ENCODE measurements around the gene BLM. TPM values are rescaled to one million over a fixed set of nuclear protein-coding genes. Genes with fewer than 3 reads are reported as not detected.

BLM gene
- total RNA-seq, 2 donors from 2014 or later: 90.9 to 101 TPM

- Mint-ChIP-seq H3K27me3 (ENCODE audit: low read depth) (no peaks in the 10 kb centered on the region), H3K36me3 (ENCODE audit: insufficient read depth in 2 of 2) (peaks cover 1 to 3% of the 10 kb centered on the region in 2 donors), H3K4me1 (ENCODE audit: low read depth) (peaks cover 11% of the 10 kb centered on the region), H3K27ac (no peak overlapping the region), H3K4me3 (no peak overlapping the region), H3K9me3 (peaks cover 0 to 3% of the 10 kb centered on the region in 2 donors)
- ATAC-seq (replicated peaks in 1 of 2) (no peak), DNase-seq (no peak)
Measured at GRCh38 chr15:90701048-90701447, 16.1 kb upstream of the BLM start.

GRCh38 chr15:90701880-90702630 lies 15.1 kb upstream of the BLM start:
- H3K27me3 Mint-ChIP-seq (ENCODE audit: low read depth): no peaks in the 10 kb centered on the region
- DNase-seq: no peak
- peak overlapping the region; percentile 7 for H3K27ac Mint-ChIP-seq

GRCh38 chr15:90703455-90703854 lies 13.7 kb upstream of the BLM start:
- Mint-ChIP-seq H3K4me1 (ENCODE audit: low read depth) (no peaks in the 10 kb centered on the region), H3K27ac (no peak overlapping the region), H3K27me3 (ENCODE audit: low read depth) (no peaks in the 10 kb centered on the region), H3K36me3 (ENCODE audit: insufficient read depth in 2 of 2) (peaks cover 1 to 3% of the 10 kb centered on the region in 2 donors), H3K9me3 (peaks cover 0 to 3% of the 10 kb centered on the region in 2 donors), H3K4me3 (no peak overlapping the region)
- ATAC-seq (replicated peaks in 1 of 2) (no peak), DNase-seq (no peak)

More at GRCh38 chr15:90701880-90702630, 15.1 kb upstream of the BLM start:
- Mint-ChIP-seq H3K9me3 (peaks cover 0 to 3% of the 10 kb centered on the region in 2 donors), H3K36me3 (ENCODE audit: insufficient read depth in 2 of 2) (peaks cover 1 to 3% of the 10 kb centered on the region in 2 donors), H3K4me3 (no peak overlapping the region), H3K4me1 (ENCODE audit: low read depth) (peaks cover 4% of the 10 kb centered on the region)
- ATAC-seq (replicated peaks in 1 of 2): no peak

DNA sequence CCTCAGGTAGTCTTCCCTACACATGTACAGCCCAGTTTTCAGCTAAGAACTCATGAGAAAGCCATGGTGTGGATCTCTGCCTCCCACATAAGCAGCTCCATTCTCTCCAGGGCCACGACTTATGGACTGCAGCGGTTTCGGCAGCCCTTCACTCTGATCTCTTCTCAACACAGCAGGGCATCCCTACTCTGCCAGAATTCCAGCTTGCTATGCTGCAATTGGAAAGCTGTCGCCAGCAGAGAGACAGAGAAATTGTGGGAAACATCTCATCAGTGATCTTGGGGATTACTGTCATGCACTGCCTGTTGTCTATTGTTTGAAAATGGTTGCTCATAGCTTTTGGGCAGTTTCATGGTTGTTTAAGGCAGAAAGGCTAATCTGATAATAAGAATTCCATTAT lies 11.9 kb upstream of the BLM start:
- Mint-ChIP-seq H3K4me3 (no peak overlapping the region), H3K4me1 (ENCODE audit: low read depth) (no peaks in the 10 kb centered on the region), H3K36me3 (ENCODE audit: insufficient read depth in 2 of 2) (peaks cover 1 to 3% of the 10 kb centered on the region in 2 donors), H3K27ac (no peak overlapping the region), H3K9me3 (peaks cover 0 to 3% of the 10 kb centered on the region in 2 donors), H3K27me3 (ENCODE audit: low read depth) (no peaks in the 10 kb centered on the region)
- ATAC-seq (replicated peaks in 1 of 2): no peak
- DNase-seq: no peak

GRCh38 chr15:90706394-90707327 lies 10.5 kb upstream of the BLM start:
- DNase-seq (no peak), ATAC-seq (replicated peaks in 1 of 2) (no peak)
- Mint-ChIP-seq H3K9me3 (peaks cover 0 to 3% of the 10 kb centered on the region in 2 donors), H3K4me3 (no peak overlapping the region), H3K36me3 (ENCODE audit: insufficient read depth in 2 of 2) (peaks cover 1 to 3% of the 10 kb centered on the region in 2 donors), H3K27me3 (ENCODE audit: low read depth) (no peaks in the 10 kb centered on the region), H3K27ac (no peak overlapping the region), H3K4me1 (ENCODE audit: low read depth) (peaks cover 11% of the 10 kb centered on the region)

GRCh38 chr15:90707489-90707888 lies 9.7 kb upstream of the BLM start:
- no peak overlapping the region for H3K4me3 Mint-ChIP-seq
- ATAC-seq (replicated peaks in 1 of 2) (no peak), DNase-seq (no peak)
- H3K9me3 Mint-ChIP-seq: peaks cover 0 to 3% of the 10 kb centered on the region in 2 donors
- no peak overlapping the region for H3K27ac Mint-ChIP-seq
- peaks cover under 1 to 3% of the 10 kb centered on the region in 2 donors for H3K36me3 Mint-ChIP-seq (ENCODE audit: insufficient read depth in 2 of 2)
- H3K27me3 Mint-ChIP-seq (ENCODE audit: low read depth): no peaks in the 10 kb centered on the region
- peaks cover 16% of the 10 kb centered on the region for H3K4me1 Mint-ChIP-seq (ENCODE audit: low read depth)

DNA sequence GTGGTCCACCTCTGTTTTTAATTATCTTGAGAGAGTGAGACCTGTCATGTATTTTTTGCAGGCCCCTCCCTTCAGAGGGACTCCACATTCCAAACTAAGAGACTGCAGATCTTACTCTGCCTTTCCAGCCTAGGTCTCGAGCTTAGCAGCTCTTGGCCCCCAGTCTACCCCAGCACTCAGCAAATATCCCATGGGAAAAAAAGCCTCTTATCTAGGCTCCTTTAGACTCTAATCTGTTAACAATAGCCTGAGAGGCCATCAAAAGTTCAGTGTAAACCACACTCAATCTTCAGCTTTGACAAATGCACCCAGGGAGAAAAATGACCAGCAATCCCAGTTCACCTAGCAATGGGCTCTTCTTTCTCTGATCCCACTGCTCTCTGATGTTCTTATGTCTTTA lies 8.6 kb upstream of the BLM start:
- H3K36me3 Mint-ChIP-seq (ENCODE audit: insufficient read depth in 2 of 2): peaks cover 3 to 6% of the 10 kb centered on the region in 2 donors
- ATAC-seq (replicated peaks in 1 of 2): no peak
- no peak overlapping the region for H3K27ac Mint-ChIP-seq
- no peak for DNase-seq
- no peak overlapping the region for H3K4me3 Mint-ChIP-seq
- H3K27me3 Mint-ChIP-seq (ENCODE audit: low read depth): no peaks in the 10 kb centered on the region
- H3K9me3 Mint-ChIP-seq: no peaks in the 10 kb centered on the region
- H3K4me1 Mint-ChIP-seq (ENCODE audit: low read depth): peaks cover 16% of the 10 kb centered on the region

DNA sequence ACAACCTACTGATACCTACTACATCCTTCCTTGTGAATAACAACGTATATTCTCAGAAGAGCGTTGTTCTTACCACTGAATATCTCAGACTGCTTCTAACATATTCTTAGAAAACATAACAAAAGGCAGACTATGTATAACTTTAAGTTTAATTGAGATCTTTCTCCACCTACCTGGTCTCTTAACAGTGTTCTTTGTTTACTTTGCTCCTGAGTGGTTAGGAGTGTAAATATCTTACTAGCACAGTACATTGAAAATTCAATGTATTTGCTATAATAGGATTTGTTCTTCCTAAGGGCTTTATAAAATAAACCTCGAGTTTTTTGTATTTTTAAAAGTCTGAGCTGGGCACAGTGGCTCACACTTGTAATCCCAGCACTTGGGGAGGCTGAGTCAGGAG lies 7.9 kb upstream of the BLM start:
- ATAC-seq (replicated peaks in 1 of 2): no peak
- Mint-ChIP-seq H3K27me3 (ENCODE audit: low read depth) (no peaks in the 10 kb centered on the region), H3K4me1 (ENCODE audit: low read depth) (peaks cover 16% of the 10 kb centered on the region), H3K9me3 (no peaks in the 10 kb centered on the region), H3K27ac (no peak overlapping the region), H3K4me3 (no peak overlapping the region), H3K36me3 (ENCODE audit: insufficient read depth in 2 of 2) (peaks cover 3 to 5% of the 10 kb centered on the region in 2 donors)
- no peak for DNase-seq

DNA sequence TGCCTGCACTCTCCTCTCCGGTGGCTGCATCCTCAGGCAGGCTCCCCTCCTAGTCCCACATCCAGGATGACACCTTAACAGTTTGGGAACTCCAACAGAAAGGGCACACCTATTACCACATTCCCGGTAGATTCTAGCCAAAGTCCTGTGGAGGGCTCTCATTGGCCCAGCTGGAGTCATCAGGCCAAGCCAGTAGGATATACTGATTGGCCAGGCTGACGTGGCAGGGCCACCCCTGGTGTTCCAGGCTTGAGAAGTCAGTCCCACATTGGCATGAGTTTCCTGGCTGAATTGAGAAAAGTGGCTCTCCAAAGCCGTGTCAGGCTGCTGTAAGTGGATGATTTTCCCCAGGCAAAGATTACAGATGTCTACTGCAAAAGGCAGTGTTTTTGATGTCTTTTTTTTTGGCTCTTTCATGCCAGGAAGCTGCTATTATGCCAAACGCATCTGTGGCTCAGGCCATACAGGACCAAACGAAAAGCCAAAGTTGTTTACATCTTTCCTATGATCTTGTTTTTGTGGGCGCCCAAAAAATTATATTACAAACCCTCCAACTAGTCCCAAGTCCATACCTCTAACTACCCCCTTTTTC lies 6.6 kb upstream of the BLM start:
- DNase-seq (no peak), ATAC-seq (replicated peaks in 1 of 2) (no peak)
- Mint-ChIP-seq H3K4me3 (no peak overlapping the region), H3K27me3 (ENCODE audit: low read depth) (no peaks in the 10 kb centered on the region), H3K27ac (no peak overlapping the region), H3K9me3 (no peaks in the 10 kb centered on the region), H3K36me3 (ENCODE audit: insufficient read depth in 2 of 2) (peaks cover 3 to 6% of the 10 kb centered on the region in 2 donors), H3K4me1 (ENCODE audit: low read depth) (peaks cover 16% of the 10 kb centered on the region)

DNA sequence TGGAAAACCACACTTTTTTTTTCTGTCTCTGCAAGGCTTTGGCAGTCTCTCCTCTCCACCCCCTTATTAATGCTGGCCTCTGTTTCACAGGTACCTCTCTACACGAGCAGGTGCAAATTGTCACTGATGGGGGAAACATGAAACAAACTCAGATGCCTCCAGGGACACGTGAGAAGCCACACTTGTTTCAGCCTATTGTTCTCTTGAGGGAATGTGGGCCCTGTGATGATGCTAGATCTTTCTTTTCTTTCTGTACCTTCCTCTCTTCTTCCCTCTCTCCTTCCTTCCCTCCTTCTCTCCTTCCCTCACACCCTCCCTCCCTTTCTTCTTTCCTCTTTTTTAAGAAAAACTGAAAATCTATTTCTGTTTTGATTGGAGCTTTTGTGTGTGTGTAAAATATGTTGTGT lies 5.7 kb upstream of the BLM start:
- H3K9me3 Mint-ChIP-seq: no peaks in the 10 kb centered on the region
- peaks cover 24% of the 10 kb centered on the region for H3K4me1 Mint-ChIP-seq (ENCODE audit: low read depth)
- H3K36me3 Mint-ChIP-seq (ENCODE audit: insufficient read depth in 2 of 2): peaks cover 6% of the 10 kb centered on the region in 2 donors
- H3K27ac Mint-ChIP-seq: no peak overlapping the region
- DNase-seq (no peak), ATAC-seq (replicated peaks in 1 of 2) (no peak)
- H3K27me3 Mint-ChIP-seq (ENCODE audit: low read depth): no peaks in the 10 kb centered on the region
- no peak overlapping the region for H3K4me3 Mint-ChIP-seq

DNA sequence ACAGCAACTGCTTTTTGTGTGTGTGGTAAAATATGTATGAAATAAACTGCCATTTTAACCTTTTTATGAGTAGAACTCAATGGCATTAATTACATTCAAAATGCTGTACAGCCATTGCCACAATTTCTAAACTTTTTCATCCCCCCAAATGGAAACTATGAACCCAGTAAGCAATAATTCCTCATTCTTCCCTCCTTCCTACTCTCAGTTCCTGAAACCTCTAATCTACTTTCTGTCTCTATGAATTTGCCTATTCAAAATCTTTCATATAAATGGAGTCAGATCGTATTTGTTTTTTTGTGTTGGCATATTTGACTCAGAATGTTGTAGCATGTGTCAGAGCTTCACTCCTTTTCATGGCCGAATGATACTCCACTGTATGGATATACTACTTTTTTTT lies 5.3 kb upstream of the BLM start:
- peaks cover 6% of the 10 kb centered on the region in 2 donors for H3K36me3 Mint-ChIP-seq (ENCODE audit: insufficient read depth in 2 of 2)
- DNase-seq: no peak
- no peak overlapping the region for H3K4me3 Mint-ChIP-seq
- no peak overlapping the region for H3K27ac Mint-ChIP-seq
- H3K4me1 Mint-ChIP-seq (ENCODE audit: low read depth): peaks cover 27% of the 10 kb centered on the region
- H3K27me3 Mint-ChIP-seq (ENCODE audit: low read depth): no peaks in the 10 kb centered on the region
- ATAC-seq (replicated peaks in 1 of 2): no peak
- no peaks in the 10 kb centered on the region for H3K9me3 Mint-ChIP-seq

DNA sequence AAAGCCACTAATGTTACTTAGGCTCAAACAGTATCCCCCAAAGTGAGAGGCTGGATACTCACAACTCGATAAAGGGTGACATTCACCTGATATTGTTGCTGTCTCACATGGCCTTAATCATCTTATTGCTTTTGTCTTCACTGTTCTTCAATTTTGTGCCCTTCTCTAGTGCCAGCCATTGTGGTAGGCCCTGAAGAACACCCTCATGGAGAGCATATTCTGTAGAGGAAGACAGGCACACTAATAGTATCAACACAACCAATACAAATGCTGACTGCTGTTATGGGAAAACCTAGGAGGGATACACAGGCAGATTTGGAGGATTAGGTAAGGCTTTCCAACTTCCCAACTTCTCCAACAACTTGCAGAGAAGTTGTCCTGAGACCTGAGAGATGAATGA lies 4.1 kb upstream of the BLM start:
- Mint-ChIP-seq H3K9me3 (no peaks in the 10 kb centered on the region), H3K27ac (no peak overlapping the region), H3K4me1 (ENCODE audit: low read depth) (peaks cover 28% of the 10 kb centered on the region), H3K4me3 (no peak overlapping the region), H3K27me3 (ENCODE audit: low read depth) (no peaks in the 10 kb centered on the region), H3K36me3 (ENCODE audit: insufficient read depth in 2 of 2) (peaks cover 12 to 15% of the 10 kb centered on the region in 2 donors)
- no peak for ATAC-seq (replicated peaks in 1 of 2)
- no peak for DNase-seq

Data from activated T-cell treated with anti-CD3 and anti-CD28 coated beads, Interleukin-2, amount 50 U/mL, for 72 hours (primary cell).